ENCODE data around the gene MYO15A.

DNA sequence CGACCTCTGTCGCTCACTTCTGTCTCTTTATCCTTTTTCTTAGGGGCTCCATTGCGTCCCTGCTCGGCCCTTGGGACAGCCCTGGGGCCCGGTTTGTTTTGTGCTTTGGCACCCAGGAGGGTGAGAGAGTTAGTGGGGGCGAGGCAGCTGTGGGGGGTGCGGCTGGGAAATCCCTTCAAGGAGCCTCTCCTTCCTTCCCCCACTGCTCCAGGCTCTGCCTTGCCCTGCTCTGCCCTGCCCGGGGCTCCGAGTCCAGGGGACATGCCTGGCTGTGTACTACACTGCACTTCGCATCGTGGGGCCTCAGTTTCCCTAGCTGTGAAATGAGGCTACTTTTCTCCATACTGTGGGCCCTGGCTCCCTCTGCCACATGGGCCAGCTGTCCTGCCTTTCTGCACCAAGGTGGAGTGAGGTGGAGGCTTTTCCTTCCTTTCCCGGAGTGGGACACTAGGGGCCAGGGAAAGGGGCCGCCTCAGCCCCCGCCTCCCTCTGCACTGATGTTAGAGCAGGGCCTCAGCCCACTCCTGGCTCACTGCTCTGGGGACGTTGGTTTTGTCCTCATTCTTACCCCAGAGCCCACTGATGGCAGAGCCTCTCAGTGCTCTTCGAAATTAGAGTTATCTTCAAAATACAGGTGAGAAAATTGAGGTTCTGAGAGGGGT, 117.9 kb downstream of the MYO15A start:
- TF ChIP-seq CTCF (IDR thresholded peaks at IDR 0.05): no peak
- no peak for TF ChIP-seq POLR2A (IDR thresholded peaks at IDR 0.05)

Data from adrenal gland (tissue), 5 donors.